T-helper 9 cell (primary cell): Measurements from ENCODE around the gene PRCP.
"Not testable (repeated sequence)": the region's sequence is repeated elsewhere in the genome, so short reads cannot be mapped to it uniquely, and the experiment has no call there.

Experiments
- DNase-seq: peaks from one replicate; pipeline ENCODE4 v3.0.0-alpha.2; 2020

PRCP gene

DNA sequence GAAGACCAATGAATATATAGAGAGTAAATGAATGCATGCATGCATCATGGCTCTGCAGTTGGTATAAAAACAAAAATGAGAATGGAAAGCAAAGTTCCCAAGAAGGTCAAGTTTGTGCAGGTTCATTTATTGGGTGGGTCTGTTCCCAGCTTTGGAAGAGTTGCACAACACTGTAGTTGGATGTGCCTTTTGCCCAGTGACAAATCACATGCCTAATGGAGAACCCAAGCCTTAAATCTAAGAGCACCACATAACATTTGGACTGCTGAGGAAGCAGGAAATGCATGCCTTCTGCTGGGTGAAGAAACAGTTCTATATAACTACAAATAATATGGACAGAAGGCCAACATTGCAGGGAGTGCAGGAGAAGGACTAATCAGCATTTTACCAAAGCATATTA lies 30.6 kb downstream of the PRCP start:
- DNase-seq: no peak

- DNase-seq: peak; percentile 78
Measured at GRCh38 chr11:82867495-82868082, 32.6 kb downstream of the PRCP start.

DNA sequence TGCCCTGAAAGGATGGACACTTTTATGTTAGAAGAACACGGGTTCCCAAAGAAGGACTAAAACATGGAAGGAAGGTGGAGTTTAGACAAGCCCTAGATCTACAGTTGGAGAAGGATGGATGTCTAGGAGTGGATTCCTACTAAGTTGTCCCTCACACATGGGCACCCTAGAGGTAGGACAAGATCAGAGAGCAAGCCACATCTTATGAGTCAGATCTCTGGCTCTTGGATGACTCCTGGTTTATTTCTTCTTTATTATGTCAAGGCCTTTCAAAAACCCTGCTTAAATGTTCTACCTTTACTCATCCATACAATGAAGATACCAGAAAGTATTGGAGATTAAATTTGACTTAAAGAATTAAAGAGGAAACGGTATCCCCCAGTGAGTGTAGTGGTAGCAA lies 34.4 kb downstream of the PRCP start:
- DNase-seq: no peak

DNA sequence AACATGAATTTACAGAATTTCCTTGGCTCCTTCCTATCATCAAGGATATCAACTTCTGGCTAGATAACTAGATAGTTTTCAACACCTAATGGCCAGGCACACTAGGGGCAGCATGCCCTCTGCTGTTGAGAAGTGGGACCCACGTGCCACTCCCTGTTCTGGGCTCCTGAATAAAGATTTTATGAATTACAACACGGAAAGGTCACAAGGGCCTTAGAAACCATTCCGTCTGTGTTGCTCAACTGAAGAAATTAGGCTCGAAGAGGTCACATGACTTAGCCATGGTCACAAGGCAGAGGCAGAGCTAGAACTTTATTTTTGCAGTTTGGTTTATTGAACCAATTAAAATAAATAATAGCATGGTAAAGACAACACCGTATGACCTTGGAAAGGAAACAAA lies 36.0 kb downstream of the PRCP start:
- no peak for DNase-seq

GRCh38 chr11:82863209-82863608 lies 37.0 kb downstream of the PRCP start:
- DNase-seq: no peak

DNA sequence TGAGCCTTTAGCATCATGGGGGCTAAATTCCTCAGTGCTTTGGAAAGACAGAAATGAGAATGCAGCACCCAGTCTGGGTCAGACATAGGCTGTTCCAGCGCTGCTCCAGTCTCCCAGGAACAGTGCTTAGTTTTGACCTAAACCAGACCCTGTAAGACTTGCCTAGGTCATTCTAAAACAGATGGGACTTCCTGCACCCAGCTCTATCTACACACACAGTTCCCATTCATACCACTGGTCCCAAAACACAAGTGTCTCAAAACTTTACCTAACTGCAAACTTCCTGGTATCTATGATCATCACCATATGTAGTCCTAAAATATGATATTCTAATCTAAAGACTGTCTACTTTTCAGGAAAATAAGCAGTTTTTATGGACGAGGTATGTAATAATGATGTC lies 37.9 kb downstream of the PRCP start:
- no peak for DNase-seq

- no peak for DNase-seq
Measured at GRCh38 chr11:82859750-82860149, 40.5 kb downstream of the PRCP start.

DNA sequence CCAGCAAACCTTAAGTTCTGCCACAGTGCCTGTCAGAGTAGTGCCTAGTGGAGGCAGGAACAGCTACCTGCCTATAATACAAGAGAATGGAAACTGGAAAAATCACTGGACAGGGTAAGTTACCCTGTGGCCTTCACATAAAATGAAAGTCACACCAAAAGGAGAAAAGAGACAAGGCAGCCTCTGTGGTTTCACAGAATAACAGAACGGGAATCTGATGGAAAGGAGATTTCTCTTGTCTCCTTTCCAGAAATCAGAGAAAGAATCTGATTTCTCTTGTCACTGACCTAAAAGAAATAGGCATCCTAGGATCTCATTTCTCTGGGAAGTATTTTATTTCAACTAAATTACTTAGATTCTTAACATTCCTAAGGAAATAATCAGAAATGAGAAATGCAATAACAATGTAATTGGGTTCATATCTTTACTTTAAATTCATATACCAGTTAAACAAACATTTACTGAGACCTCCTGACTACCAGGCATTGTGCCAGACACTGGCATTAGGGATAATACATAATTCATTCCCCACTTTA lies 41.6 kb downstream of the PRCP start:
- no peak for DNase-seq

DNA sequence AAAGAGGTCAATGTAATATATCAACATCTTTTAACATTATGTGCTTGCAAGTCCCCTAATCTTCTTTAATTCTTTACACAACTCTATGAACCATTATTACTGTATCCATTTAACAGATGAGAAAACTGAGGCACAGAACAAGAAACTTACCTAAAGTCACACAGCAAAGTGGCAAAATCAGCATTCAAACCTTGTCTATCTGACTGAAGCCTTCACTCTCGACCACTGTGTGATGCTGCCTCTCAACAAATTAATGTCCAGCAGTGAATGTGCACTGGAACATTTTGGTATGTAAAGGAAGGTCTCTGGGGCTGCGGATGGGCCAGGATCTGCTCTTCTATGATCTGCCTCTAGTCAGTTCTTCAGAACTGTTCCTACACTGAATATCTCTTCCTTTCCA lies 42.1 kb downstream of the PRCP start:
- DNase-seq: no peak

- no peak for DNase-seq
Measured at GRCh38 chr11:82857145-82857544, 43.1 kb downstream of the PRCP start.

- no peak for DNase-seq
Measured at GRCh38 chr11:82855616-82856015, 44.6 kb downstream of the PRCP start.

GRCh38 chr11:82854916-82855315 lies 45.3 kb downstream of the PRCP start:
- DNase-seq: not testable (repeated sequence)

- DNase-seq: no peak
Measured at GRCh38 chr11:82854242-82854641, 46.0 kb downstream of the PRCP start.

DNA sequence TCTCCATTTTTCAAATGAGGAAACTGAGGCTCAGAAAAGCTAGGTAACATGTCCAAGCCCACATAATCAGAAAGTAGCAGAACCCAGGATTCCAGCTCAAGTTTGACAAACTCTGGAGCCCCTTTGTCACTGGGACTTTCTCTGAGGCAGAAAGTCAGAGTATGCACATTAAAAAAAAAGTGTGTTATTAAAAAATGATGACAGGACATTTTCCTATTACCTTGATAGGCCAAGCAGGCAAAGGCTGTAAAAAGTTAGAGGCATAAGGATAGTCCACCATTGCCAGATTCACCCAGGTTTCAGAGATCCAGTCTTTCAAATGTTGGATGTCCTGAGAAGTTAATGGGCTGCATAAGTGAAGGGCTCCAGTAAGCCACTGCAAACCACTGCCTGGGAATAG lies 51.4 kb downstream of the PRCP start:
- no peak for DNase-seq

- no peak for DNase-seq
Measured at GRCh38 chr11:82845356-82846353, 54.6 kb downstream of the PRCP start.

DNA sequence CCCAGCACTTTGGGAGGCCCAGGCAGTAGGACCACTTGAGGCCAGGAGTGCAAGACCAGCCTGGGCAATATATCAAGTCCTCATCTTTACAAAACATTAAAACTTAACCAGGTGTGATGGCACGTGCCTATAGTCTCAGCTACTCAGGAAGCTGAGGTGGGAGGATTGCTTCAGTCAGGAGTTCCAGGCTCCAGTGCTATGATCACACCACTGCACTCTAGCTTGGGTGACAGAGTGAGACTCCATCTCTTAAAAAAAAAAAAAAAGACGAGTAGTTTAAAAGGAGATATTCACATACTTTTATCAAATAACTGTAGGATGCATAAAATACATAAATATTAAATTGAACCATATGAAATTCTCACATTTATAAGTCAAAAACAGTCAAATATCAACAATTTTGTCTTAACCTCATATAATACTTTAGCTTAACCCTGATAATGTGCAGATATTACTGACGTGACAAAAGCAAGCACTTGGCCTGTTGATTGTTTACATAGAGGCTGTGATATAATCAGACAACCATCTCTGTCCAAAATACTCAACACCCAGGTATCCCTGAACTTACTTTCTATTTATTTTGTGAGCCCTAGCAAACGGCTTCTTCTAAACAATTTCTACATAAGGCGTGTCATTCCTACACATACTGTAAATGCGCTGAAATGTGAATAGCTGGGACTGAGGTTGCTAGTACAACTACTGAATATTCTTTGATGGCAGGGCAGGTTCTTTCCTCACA lies 57.0 kb downstream of the PRCP start:
- no peak for DNase-seq

DNA sequence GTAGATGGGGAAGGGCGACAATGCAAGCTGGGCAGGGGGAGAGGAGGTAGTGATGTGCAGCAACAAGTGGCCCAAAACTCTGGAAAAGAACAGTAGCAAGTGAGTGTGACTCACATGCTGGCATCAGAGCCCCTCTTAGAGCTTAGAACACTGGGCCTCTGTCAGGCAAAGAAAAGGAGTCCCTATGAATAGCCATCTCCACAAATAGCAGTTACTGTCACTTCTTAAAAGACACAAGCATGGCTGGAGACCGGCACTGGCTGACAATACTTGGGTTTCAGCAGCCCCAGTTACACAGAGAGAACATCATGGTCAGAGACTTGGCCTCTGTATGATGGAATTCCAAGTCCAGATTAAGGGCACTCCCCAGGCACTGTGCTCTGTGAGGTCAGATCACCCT lies 58.2 kb downstream of the PRCP start:
- DNase-seq: no peak

DNA sequence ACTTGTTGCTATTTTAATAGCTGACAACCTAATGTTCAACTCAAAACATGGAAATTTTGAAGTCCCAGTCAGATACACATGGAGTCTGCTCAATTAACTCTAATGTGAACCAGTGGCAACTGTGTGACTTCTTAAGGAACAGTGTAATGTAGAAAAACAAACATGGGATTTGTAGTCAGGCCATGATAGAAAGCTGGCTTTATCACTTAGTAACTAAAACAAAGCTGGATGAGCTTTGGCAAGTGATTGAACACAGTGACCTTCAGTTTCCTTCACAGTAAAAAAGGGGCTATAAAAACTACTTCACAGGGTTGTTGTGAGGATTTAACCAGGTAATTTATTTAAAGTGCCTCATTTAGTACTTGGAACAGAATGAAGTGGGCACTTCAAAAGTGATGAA lies 62.6 kb downstream of the PRCP start:
- no peak for DNase-seq

DNA sequence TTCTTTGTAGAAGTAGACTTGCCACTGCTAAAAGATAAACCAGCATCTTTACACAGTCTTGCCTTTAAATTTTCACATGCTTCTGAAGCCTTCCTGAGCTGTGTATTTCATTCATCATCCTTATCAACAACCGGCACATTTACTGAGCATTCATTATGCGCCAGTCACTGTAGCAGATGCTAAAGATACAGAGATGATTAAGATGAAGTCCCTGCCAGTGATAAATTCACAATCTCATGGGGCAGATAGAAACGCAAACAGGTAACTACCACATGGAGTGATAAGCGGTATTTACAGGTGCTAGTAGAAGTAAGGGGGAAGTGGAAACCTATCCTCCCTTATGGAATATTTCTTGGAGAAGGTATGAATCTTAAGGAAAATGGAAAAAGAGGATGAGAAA lies 67.2 kb downstream of the PRCP start:
- no peak for DNase-seq

GRCh38 chr11:82831364-82831763 lies 68.9 kb downstream of the PRCP start:
- no peak for DNase-seq

DNA sequence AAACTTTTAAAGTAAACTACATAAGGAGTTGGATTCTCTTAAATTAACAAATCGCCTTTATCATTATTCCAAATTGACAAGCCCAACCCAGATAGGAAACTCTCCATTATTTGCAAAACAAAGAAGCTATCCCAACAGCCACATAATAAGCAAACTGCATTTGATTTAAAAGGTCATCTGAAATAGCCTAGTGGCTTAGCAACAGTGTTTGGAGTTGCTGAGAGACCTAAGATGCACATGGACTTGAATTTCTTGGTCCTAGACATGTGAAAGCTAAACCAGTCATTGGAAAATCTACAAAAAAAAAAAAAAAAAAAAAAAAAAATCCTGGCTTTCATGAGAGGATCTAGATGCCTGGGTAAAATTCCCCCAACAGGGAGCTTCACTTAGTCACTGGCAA lies 69.5 kb downstream of the PRCP start:
- no peak for DNase-seq

DNA sequence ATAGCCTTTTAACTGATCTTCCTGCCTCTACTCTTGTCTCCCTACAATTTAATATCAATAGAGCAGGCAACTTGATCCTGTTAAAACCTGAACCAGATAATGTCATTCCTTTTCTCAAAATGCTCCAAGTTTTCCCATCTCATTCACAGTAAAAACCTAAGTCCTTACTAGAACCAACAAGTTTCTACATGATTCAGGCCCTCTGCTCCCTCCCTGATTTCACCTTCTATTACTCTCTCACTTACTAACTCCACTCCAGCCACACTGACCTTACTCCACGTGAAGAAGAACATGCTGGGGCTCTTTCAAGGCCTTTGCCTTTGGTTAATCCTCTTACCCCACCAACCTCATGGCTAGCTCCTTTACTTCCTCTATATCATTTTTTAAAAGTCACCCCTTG lies 71.1 kb downstream of the PRCP start:
- DNase-seq: no peak

- no peak for DNase-seq
Measured at GRCh38 chr11:82828472-82828871, 71.8 kb downstream of the PRCP start.
